Ramos (cell line): ENCODE data around the gene DPP6.

ENCODE experiments used
- in situ Hi-C: fragments of 300-500 bp; cut with MboI; formaldehyde crosslinking; loops from one replicate; pipeline ENCODE4 v1.14.3; 2022; ENCODE audit warnings: low sequenced_read_pairs; ENCODE audit not compliant: unreplicated experiment

The DPP6 gene

DNA sequence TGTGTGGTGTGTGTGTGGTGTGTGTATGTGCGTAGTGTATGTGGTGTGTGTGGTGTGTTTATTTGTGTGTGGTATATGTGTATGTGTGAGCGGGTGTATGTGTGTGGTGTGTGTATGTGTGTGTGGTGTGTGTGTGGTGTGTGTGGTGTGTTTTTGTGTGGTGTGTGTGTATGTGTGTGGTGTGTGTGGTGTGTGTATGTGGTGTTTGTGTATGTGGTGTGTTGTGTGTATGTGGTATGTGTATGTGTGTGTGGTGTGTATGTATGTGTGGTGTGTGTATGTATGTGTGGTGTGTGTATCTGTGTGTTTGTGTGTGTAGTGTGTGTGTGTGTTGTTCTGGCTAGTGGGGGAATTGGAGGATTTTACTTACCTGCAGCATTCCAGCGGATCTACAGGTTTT, 523.3 kb downstream of the DPP6 start:
- in situ Hi-C loops: no loop called here

DNA sequence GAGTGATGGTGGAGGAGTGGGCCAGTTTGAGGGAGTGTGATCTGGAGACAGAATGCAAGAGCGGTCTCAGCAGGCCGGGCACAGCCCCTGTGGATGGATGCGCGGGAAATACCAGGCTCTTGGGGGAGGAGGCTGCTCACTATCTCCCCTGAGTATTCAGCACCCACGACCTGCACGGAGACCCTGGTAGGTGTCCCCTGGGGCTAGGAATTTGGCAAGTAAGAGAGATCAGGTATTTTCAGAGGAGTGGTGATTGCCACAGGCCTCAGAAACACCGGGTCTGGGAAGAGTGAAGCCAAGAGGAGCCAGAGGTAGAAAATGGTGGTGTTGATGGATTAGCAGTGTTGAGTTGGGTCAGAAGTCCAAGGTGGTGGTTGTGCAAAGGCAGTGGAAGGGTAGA, 524.4 kb downstream of the DPP6 start:
- in situ Hi-C loops: no loop called here

GRCh38 chr7:154577141-154577873, 525.1 kb downstream of the DPP6 start:
- in situ Hi-C loops: no loop called here

- in situ Hi-C loops: no loop called here
These were observed 526.1 kb downstream of the DPP6 start for GRCh38 chr7:154578336-154578735.

DNA sequence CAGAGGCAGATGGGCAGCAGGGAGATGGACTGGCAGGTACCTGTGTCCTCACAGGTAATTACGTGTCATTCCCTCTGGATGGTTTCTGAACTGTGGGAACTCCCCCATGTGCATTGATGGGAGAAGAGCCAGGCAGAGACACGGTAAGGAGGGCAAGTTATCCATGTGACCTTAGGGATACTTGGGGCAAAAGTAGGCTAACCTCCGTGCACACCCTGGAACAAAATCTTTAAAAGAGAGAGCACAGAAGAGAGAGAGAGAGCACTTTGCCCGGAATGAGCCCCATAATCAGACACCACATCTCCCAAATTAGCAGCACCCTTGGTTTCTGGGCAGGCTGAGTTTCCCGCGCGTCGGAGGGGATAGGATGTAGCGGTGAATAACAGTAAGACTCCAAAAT, 527.5 kb downstream of the DPP6 start:
- in situ Hi-C loops: no loop called here

GRCh38 chr7:154581251-154581890, 529.2 kb downstream of the DPP6 start:
- in situ Hi-C loops: no loop called here

DNA sequence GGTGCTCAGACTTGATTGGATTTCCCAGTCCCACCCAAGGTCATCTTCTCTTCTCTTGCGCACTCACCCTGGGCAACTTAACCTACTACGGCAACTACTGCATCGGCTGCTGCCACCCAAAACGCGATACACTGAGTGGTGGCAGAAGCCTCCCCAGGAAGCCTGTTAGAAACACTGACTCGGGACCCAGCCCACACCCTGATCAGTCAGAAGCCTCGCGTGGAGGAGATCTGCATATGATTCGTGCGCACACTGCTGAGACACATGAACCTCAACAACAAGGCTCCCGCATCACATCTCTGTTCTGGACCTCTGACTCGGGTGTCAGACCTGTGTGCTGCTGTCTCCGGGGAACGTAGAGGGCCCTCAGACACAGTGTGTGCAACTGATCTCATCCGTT, 531.3 kb downstream of the DPP6 start:
- in situ Hi-C loops: no loop called here

- in situ Hi-C loops: no loop called here
These were observed 532.4 kb downstream of the DPP6 start for GRCh38 chr7:154584352-154585252.

DNA sequence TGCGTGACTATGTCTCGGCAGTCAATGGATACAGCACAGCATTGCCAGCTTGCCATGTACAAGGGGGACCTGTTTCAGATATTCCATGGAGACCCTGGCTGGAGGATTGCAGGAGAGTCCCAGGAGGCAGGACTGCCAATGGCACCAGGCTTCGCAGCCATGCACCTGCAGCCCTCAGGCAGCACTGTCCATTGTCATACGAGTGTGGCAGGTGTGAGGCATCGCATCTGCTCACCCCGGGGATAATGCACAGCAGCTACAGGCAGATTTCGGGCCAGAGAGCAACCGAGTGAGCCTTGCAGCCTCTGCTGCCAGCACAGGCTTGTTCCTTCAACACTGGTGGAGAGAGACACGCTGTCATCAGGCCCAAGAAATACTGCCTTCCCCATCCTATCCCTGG, 535.6 kb downstream of the DPP6 start:
- in situ Hi-C loops: no loop called here

- in situ Hi-C loops: no loop called here
These were observed 539.3 kb downstream of the DPP6 start for GRCh38 chr7:154591544-154591943.

GRCh38 chr7:154592388-154592787, 540.2 kb downstream of the DPP6 start:
- in situ Hi-C loops: no loop called here

GRCh38 chr7:154598396-154598795, 546.2 kb downstream of the DPP6 start:
- in situ Hi-C loops: no loop called here

GRCh38 chr7:154598864-154599263, 546.7 kb downstream of the DPP6 start:
- in situ Hi-C loops: no loop called here

DNA sequence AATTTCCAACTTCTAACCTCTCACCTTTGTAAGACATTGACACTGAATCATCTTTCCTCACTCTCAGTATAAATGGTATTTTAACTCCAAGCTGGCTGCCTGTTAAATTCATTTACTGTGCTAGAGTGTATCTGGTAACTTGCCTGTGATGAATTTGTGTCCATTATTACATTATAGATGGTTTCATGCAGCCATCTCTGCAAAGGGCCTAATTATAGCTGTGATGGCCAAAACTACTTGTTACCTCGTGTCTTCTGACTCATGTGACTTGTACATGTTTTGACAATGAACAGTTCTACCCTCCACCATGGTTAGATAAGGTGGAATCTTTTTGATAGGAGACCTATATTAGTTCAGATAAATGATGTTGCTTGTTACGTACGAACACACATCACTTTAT, 558.7 kb downstream of the DPP6 start:
- in situ Hi-C loops: no loop called here

- in situ Hi-C loops: no loop called here
These were observed 561.6 kb downstream of the DPP6 start for GRCh38 chr7:154613811-154614210.

- in situ Hi-C loops: no loop called here
These were observed 568.0 kb downstream of the DPP6 start for GRCh38 chr7:154620141-154620755.

DNA sequence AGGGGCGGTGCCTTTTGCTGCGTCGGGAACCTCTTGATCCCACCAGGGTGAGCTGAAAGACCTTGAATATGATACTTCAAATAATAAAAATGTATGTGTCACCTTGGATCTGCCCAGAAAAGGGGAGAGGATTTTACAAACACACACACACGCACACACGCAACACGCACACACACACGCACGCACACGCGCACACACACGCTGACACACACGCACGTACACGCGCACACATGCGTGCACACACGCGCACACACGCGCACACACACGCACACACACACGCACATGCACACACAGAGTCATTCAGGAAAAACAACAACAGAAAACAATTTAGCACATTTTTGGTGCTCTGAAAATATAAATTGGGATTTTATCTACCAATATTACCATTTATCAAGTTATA, 571.2 kb downstream of the DPP6 start:
- in situ Hi-C loops: no loop called here

DNA sequence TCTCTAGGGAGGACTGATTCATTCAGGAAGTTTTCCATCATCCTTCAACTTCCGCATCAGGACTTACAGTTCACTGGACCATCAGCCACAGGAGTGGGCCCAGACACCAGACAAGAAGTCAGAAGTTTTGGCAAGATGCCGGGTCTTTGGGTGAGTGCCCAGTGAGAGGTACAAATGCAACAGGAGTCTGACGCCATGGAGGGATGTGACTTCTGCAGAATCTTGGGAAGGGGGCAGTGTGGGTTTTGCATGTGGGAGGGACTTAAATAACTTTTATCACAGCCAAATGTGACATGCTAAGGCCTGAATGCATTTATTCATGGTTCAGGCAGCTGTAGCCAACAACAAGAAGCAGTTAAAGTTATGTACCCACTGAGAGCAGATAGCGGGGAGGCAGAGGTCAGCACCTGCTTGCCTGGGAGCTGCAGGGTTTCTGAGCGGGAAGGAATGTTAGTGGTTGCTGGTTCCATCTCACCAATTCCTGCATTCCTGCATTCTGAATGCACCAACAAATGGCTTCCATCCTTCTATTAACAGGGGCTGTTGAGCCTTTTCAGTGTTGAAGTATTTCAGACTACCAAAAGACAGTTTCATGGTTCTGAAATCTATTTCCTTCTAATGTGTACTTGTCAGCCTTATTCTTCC, 575.6 kb downstream of the DPP6 start:
- in situ Hi-C loops: no loop called here

GRCh38 chr7:154628556-154628955, 576.4 kb downstream of the DPP6 start:
- in situ Hi-C loops: no loop called here

- in situ Hi-C loops: no loop called here
These were observed 579.0 kb downstream of the DPP6 start for GRCh38 chr7:154631162-154631561.
